ENCODE data around the gene ZMYND8.

DNA sequence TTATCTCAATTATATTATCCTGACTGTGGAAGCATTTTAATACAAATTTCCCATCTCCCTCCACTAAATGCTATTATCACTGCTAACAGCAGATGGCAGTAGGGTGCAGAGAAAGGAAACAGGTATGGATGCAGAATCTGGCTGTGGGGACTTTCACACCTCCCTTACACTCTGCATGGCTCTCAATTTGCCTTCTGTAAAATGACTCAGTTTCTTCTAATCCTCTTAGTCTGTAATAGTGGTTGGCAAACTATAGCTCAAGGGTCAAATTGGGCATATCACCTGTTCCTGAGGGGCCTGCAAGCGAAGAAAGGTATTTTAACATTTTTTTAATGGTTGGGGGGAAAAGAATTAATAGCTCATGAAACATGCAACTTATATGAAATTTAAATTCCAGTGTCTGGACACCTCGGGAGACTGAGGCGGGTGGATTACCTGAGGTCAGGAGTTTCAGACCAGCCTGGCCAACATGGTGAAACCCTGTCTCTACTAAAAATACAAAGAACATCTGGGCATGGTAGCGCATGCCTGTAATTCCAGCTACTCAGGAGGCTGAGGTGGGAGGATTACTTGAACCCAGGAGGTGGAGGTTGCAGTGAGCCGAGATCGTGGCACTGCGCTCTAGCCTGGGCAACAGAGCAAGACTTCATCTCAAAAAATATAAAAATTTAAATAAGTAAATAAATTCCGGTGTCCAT lies 83.5 kb downstream of the ZMYND8 start:
- TF ChIP-seq, protein P1, sequence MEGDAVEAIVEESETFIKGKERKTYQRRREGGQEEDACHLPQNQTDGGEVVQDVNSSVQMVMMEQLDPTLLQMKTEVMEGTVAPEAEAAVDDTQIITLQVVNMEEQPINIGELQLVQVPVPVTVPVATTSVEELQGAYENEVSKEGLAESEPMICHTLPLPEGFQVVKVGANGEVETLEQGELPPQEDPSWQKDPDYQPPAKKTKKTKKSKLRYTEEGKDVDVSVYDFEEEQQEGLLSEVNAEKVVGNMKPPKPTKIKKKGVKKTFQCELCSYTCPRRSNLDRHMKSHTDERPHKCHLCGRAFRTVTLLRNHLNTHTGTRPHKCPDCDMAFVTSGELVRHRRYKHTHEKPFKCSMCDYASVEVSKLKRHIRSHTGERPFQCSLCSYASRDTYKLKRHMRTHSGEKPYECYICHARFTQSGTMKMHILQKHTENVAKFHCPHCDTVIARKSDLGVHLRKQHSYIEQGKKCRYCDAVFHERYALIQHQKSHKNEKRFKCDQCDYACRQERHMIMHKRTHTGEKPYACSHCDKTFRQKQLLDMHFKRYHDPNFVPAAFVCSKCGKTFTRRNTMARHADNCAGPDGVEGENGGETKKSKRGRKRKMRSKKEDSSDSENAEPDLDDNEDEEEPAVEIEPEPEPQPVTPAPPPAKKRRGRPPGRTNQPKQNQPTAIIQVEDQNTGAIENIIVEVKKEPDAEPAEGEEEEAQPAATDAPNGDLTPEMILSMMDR (IDR thresholded peaks at IDR 0.05) = peak; percentile 71 to 99 (median 91)
- TF ChIP-seq POLR2A (IDR thresholded peaks at IDR 0.05) = no peak

All from thyroid gland (tissue), 4 donors.